MV-4-11 (cell line): ENCODE data around the gene DOK4.
"Not testable (repeated sequence)": the region's sequence is repeated elsewhere in the genome, so short reads cannot be mapped to it uniquely, and the experiment has no call there.

Experiments used
- DNase-seq: peaks from one replicate; lab custom pipeline; 2025; lab: John Stamatoyannopoulos, UW

DOK4 gene

GRCh38 chr16:57446531-57447185 is 39.6 kb downstream of the DOK4 start:
- DNase-seq: peak; percentile 31

- DNase-seq: no peak
Measured at GRCh38 chr16:57445510-57445909, 40.8 kb downstream of the DOK4 start.

DNA sequence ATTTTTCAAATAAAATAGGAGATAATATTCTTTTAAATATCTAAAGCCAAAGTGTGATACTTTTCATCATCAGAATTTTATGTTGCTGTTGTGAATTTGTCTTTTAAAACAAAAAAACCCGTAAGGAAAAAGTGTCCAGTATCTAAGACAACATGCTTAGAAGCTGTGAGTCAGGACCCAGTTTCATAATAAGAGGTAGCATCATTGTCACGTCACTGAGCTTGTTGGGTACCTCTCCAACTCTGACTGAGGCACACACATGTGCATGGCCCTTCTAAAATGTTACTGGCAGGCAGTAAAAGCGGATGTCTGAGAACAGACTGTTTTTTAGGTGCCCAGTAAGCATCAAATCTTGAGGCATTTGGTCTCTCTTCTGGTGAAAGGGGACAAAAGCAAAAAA is 41.6 kb downstream of the DOK4 start:
- no peak for DNase-seq

DNA sequence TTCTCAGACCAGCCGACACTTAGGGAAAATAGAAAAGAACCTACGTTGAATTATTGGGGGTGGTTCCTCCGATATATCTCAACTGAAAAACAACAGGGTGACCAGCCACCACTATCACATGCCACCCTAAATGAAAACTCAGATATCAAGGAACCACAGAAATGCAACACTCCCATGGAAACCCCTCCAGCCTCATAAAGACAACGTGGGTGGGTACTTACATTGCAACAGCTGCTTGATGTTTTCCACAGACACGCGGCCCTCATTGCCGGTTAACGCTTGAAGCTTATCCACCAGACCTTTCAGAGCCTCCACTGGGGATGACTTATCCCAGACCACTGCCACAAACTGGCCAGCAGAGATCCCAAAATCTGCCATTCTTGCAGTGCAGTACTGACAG is 45.7 kb downstream of the DOK4 start:
- not testable (repeated sequence) for DNase-seq

GRCh38 chr16:57439947-57440346 is 46.3 kb downstream of the DOK4 start:
- DNase-seq: not testable (repeated sequence)

DNA sequence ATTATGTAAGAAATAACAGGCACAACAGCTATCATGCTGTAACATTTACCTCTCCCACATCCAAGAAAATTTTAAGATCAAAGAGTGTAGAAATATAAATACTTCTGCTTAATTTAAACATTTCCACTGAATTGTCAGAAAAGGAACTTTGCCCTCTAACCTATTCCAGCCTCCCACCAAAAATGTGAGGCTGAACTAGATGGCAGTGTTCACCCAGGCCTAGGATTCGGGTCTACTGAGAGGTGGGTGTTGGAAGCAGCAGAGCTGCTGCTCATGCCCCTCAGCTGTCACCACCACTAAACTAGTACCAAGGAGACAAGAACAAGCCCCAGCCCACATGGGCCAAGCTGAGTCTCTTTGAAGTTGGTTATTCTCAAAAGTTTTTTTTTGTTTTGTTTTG is 50.5 kb downstream of the DOK4 start:
- DNase-seq: no peak

GRCh38 chr16:57434003-57434402 is 52.3 kb downstream of the DOK4 start:
- DNase-seq: no peak

- DNase-seq: no peak
Measured at GRCh38 chr16:57432989-57433388, 53.3 kb downstream of the DOK4 start.

- no peak for DNase-seq
Measured at GRCh38 chr16:57432505-57432904, 53.8 kb downstream of the DOK4 start.

DNA sequence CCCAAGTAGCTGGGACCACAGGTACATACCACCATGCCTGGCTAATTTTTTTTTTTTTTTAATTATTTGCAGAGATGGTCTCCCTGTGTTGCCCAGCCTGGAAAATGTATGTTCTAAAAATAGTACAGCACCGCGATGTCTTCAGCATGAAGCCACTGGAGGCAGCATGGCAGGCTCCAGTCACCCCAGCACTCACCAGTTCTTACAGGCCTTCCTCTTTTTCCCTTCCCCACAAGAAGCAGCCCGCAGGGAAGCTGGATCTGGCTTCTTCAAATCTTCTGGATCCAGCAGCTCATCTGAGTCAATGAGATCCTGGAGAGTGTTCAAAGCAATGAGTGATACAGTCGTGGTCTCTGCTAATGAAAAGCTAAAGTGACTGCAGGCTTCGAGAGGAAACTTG is 55.3 kb downstream of the DOK4 start:
- peak; percentile 54 for DNase-seq

DNA sequence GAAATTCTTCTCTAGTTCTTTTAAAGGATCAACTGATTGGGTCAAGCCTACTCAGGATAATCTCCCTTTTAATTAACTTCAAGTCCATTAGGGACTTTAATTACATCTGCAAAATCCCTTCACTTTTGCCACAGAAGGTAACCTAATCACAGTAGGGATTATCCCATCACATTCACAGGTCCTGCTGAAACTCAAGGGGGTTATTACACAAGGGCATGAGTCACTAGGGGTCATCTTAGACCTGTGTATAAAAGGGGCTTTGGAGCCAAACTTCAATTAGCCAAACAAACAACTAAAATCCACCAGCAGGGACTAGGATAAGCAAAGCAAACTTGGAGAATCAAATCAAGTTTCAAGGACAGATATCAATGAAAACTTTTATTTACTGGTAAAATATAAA is 58.5 kb downstream of the DOK4 start:
- DNase-seq: no peak

DNA sequence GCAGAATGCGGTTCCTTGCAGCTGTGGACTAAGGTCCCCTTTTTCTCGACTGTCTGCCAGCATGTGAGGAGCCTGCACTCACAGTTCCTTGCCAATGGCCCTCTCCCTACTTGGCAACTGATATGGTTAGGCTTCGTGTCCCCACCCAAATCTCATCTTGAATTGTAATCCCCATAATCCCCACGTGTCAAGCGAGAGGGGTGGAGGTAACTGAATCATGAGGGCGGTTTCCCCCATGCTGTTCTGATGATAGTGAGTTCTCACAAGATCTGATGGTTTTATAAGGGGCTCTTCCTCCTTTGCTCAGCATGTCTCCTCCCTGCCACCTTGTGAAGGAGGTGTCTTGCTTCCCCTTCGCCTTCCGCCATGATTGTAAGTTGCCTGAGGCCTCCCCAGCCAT is 59.0 kb downstream of the DOK4 start:
- no peak for DNase-seq

DNA sequence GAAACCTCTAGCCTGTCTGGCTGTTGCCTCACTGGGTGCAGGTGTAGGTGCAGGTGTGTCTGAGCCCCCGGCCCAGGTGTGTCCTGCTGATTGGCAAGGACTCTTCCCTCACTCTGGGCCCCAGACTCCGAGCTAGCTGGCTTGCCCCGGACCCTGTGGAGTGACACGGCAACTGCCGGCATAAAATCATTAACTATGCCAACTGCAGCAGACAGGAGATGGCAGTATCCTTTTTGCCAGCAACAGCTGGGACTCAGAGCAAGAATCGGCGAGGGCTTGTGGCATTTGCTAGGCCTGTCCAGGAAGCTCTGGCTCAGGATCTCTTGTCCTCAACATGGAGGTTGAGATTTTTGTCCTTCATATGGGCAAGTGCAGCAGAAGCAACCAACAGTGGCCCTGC is 59.9 kb downstream of the DOK4 start:
- DNase-seq: no peak

DNA sequence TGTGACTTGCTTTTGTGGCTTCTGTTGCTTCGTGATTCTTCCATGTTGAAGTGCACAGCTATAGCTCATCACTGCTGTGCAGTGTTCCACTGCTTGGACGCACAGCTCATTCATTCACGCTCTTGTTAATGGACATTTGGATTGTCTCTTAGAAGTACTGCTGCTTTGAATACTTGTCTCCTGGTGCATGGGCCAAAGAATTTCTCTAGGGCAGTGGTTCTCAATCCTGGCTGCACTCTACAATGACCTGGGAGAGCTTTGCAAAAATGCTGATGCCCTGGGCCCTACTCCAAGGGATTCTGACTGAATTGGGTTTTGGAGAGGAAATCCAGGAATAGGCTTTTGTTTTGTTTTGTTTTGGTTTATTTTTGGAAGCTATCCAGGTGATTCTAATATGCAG is 61.7 kb downstream of the DOK4 start:
- DNase-seq: no peak

GRCh38 chr16:57423152-57423551 is 63.1 kb downstream of the DOK4 start:
- DNase-seq: no peak

- peak; percentile 44 for DNase-seq
Measured at GRCh38 chr16:57422026-57422944, 64.0 kb downstream of the DOK4 start.
